H1 (cell line): ENCODE measurements around the gene FUT6.

Experiments used
- EP300 ChIP-seq, 2 experiments: IDR thresholded peaks; 1 replicate in 1 of 2; 2 replicates in 1 of 2; pipeline ENCODE4 v1.6.1; 2011 to 2012; ENCODE audit warnings: low read depth in 2 of 2, low read length in 2 of 2, mild to moderate bottlenecking in 2 of 2, borderline replicate concordance in 1 of 2, inconsistent platforms in 1 of 2, moderate library complexity in 1 of 2
- EZH2 ChIP-seq: fragments of 200-600 bp; sonication (generic); IDR thresholded peaks from 2 replicates; pipeline ENCODE4 v1.7.1; 2012; ENCODE audit warnings: low read depth, mild to moderate bottlenecking, moderate library complexity, low read length, inconsistent platforms; ENCODE audit not compliant: severe bottlenecking
- GTF2F1 ChIP-seq: IDR thresholded peaks from 2 replicates; pipeline ENCODE4 v1.6.1; 2012; ENCODE audit warnings: low read depth, low read length, improper control_type of control experiment, borderline replicate concordance
- MAFK ChIP-seq: IDR thresholded peaks from 2 replicates; pipeline ENCODE4 v1.6.1; 2012; ENCODE audit warnings: low read depth, mild to moderate bottlenecking, improper control_type of control experiment, low read length
- POLR2A ChIP-seq, 2 experiments: IDR thresholded peaks; 1 replicate in 1 of 2; 2 replicates in 1 of 2; pipeline ENCODE4 v1.6.1; 2011; ENCODE audit warnings: low read depth in 2 of 2, low read length in 2 of 2, mild to moderate bottlenecking in 2 of 2; ENCODE audit errors: control extremely low read depth in 1 of 2
- POLR2AphosphoS5 ChIP-seq: IDR thresholded peaks from 2 replicates; pipeline ENCODE4 v1.6.1; 2011; ENCODE audit warnings: low read depth, low read length
- RAD21 ChIP-seq, 2 experiments: IDR thresholded peaks in 1 of 2; conservative IDR thresholded peaks in 1 of 2; 2 replicates each; pipeline ENCODE4 v1.6.1; 2011; ENCODE audit warnings: low read depth in 2 of 2, low read length in 2 of 2, improper control_type of control experiment in 1 of 2, inconsistent platforms in 1 of 2, mild to moderate bottlenecking in 1 of 2, moderate library complexity in 1 of 2
- SP1 ChIP-seq: IDR thresholded peaks from 2 replicates; pipeline ENCODE4 v1.6.1; 2011; ENCODE audit warnings: low read depth, low read length
- TF ChIP-seq, protein P1 (sequence below), 3 experiments: IDR thresholded peaks; 1 replicate in 2 of 3; 2 replicates in 1 of 3; pipeline versions ENCODE4 v1.5.1 to v1.6.1; 2011; ENCODE audit warnings: low read length in 3 of 3, mild to moderate bottlenecking in 3 of 3, inconsistent platforms in 2 of 3, low read depth in 1 of 3, moderate library complexity in 1 of 3; ENCODE audit not compliant: insufficient read depth in 1 of 3; ENCODE audit errors: control extremely low read depth in 1 of 3

- no peak for TF ChIP-seq SP1
- TF ChIP-seq EP300 (IDR thresholded peaks at IDR 0.05; ENCODE audit: borderline replicate concordance in 1 of 2, low read depth in 2 of 2, low read length in 2 of 2) = no peak
- TF ChIP-seq EZH2 = no peak
- no peak for TF ChIP-seq RAD21 (IDR thresholded peaks at IDR 0.05 in 1 of 2, conservative IDR thresholded peaks at IDR 0.05 in 1 of 2; ENCODE audit: low read depth in 2 of 2, low read length in 2 of 2)
- TF ChIP-seq, protein P1, sequence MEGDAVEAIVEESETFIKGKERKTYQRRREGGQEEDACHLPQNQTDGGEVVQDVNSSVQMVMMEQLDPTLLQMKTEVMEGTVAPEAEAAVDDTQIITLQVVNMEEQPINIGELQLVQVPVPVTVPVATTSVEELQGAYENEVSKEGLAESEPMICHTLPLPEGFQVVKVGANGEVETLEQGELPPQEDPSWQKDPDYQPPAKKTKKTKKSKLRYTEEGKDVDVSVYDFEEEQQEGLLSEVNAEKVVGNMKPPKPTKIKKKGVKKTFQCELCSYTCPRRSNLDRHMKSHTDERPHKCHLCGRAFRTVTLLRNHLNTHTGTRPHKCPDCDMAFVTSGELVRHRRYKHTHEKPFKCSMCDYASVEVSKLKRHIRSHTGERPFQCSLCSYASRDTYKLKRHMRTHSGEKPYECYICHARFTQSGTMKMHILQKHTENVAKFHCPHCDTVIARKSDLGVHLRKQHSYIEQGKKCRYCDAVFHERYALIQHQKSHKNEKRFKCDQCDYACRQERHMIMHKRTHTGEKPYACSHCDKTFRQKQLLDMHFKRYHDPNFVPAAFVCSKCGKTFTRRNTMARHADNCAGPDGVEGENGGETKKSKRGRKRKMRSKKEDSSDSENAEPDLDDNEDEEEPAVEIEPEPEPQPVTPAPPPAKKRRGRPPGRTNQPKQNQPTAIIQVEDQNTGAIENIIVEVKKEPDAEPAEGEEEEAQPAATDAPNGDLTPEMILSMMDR (IDR thresholded peaks at IDR 0.05; ENCODE audit: control extremely low read depth in 1 of 3, insufficient read depth in 1 of 3, low read depth in 1 of 3, low read length in 3 of 3) = no peak
- no peak for TF ChIP-seq POLR2AphosphoS5
- TF ChIP-seq GTF2F1 = no peak
- TF ChIP-seq POLR2A (IDR thresholded peaks at IDR 0.05; ENCODE audit: control extremely low read depth in 1 of 2, low read depth in 2 of 2, low read length in 2 of 2) = no peak
- no peak for TF ChIP-seq MAFK
These were observed 52.7 kb downstream of the FUT6 start for GRCh38 chr19:5786593-5787408.
